ENCODE measurements around the gene FAM32A.

The FAM32A gene

GRCh38 chr19:16226184-16226591, 41.0 kb downstream of the FAM32A start:
- no peak for DNase-seq

DNA sequence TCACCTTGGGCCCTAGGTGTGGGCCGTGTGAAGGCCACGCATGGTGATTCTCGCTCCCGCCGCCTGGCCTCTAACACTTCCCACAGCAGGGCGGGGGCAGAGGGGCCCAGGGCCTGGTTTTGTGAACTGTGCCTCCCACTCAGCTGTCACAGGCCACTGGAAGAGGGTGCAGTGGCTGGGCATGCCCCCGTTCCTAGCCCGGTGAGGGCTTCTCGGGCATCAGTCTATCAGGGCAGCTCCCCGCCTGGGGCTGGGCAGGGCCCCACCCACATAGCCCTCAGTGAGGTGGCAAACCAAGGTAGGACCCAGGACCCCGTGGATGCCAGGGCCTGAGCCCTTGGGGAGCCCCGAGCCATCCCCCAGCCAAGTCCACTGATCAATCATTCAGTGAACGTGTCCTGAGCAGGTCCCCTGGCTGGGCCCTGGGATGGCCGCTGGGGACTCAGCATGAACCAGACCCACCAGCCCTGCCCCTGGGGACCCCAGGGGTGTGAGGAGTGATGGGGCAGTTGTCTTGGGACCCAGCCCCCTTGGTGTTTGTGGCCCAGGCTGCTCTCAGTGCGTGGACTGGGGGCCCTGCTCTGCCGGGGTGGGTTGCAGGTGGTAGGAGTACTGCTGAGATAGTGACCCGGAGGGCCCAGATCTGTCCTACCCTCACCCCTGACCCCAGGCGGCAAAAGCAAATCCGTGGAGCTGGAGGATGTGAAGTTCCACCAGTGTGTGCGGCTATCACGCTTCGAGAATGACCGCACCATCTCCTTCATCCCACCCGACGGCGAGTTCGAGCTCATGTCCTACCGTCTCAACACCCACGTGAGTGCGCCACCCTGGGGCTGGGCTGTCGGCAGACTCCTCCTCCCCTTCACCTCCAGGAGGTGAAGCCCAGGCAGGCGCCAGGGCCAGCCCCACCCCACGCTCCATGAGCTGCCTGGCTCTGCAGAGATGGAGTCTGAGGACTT, 41.9 kb downstream of the FAM32A start:
- no peak for DNase-seq

- no peak for DNase-seq
Observed at GRCh38 chr19:16227837-16228636, 42.8 kb downstream of the FAM32A start.

- DNase-seq: no peak
Observed at GRCh38 chr19:16228637-16229321, 43.6 kb downstream of the FAM32A start.

- DNase-seq: no peak
Observed at GRCh38 chr19:16229322-16229641, 44.1 kb downstream of the FAM32A start.

- no peak for DNase-seq
Observed at GRCh38 chr19:16232127-16232526, 46.9 kb downstream of the FAM32A start.

DNA sequence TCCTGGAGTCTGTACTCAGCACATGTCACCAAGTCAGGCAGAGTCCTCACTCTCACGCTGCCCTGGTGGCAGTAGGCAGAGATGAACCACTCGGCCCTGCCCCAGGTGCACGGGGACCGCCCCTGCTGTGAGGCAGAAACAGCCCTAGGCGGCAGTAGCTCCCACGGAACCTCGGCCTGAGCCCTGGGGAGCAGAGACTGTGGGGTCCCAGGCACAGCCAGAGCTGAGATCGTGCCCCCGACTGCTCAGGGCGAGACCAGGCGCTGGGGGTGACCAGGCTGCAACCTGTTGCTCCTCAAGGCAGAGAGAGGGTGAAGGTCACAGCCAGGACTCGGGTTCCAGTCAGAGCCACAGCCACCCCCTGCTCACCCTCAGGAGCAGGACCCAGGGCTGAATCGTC, 47.4 kb downstream of the FAM32A start:
- DNase-seq: no peak

GRCh38 chr19:16233081-16233776, 48.0 kb downstream of the FAM32A start:
- no peak for DNase-seq

GRCh38 chr19:16233836-16234551, 48.8 kb downstream of the FAM32A start:
- DNase-seq: no peak

- DNase-seq: no peak
Observed at GRCh38 chr19:16234552-16235445, 49.6 kb downstream of the FAM32A start.

DNA sequence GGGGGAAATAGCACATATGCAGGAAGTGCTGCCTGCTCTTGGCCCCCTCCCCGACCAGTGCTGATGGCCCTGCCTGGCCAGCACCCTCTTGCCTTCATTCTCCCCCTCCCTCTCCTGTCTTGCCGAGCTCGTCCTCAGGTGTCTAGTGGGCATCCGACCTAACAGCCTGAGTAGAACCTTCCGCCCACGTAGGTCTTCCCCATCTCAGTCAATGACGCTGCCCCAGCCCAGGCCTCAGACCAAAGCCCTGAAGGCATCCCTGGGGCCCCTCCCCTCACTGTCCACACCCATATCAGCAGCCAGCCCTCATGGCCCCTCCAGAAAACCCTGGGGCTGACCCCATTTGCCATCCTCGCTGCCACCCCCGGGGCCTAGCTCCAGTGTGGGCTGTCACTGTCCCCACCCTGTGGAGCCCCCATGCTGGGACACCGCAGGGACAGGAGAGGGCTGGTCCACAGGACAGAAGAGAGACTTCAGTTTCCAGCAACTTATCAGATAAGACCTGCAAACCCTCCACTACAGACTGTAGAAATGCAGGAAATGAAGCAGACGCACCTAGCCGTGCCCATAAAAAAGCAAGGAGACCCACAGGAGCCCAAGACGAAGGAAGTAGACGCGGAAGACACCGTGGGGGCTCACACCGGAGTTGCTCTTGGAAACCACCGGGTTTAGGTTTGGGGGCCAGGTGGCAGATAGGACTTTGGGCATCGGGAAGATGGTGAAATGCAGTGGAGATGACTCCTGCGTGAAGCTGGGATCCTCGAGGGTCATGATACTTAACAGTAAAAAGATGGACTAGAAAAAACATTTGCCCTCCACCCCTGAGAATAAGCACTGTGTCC, 50.8 kb downstream of the FAM32A start:
- DNase-seq: no peak

Data from GDM1 (cell line).